Naive thymus-derived CD4-positive, alpha-beta T cell (primary cell): Measurements from ENCODE around the gene ITGA6. TPM values are rescaled to one million over a fixed set of nuclear protein-coding genes. Genes with fewer than 3 reads are reported as not detected.

Experiments
- ATAC-seq: fragments of 150-1000 bp; cut with Tn5 transposase; 2 replicates; pipeline ENCODE4 v1.10.0; 2021; ENCODE audit warnings: mild to moderate bottlenecking, moderate library complexity
- CTCF ChIA-PET: fragments of 350-600 bp; sonication (Branson Sonifier 250); formaldehyde crosslinking; loops from one replicate; lab custom pipeline; 2021; ENCODE audit warnings: antibody characterized with exemption; lab: Charles Lee
- POLR2A ChIA-PET: fragments of 350-600 bp; sonication (Branson Sonifier 250); formaldehyde crosslinking; loops from one replicate; lab custom pipeline; 2021; ENCODE audit warnings: antibody characterized with exemption, inconsistent platforms; lab: Charles Lee
- DNase-seq, 9 donors: peaks; one replicate each; pipeline versions ENCODE4 v3.0.0 to v3.0.0-alpha.2; 2020 to 2022; ENCODE audit warnings: mixed read lengths in 1 of 9
- H3K27ac ChIP-seq: one replicate; pipeline ENCODE4 v1.7.0; 2013; ENCODE audit warnings: mild to moderate bottlenecking, low read depth, low read length, moderate library complexity
- H3K27me3 ChIP-seq, 2 donors: one replicate each; pipeline ENCODE4 v1.7.0; 2013; ENCODE audit warnings: low read length in 2 of 2, mild to moderate bottlenecking in 2 of 2, moderate library complexity in 2 of 2; ENCODE audit not compliant: control insufficient read depth in 2 of 2, insufficient read depth in 2 of 2
- H3K36me3 ChIP-seq, 3 experiments: 1 replicate in 2 of 3; 2 replicates in 1 of 3; pipeline ENCODE4 v1.7.0; 2013; ENCODE audit warnings: low read length in 3 of 3, mild to moderate bottlenecking in 3 of 3, moderate library complexity in 1 of 3; ENCODE audit not compliant: insufficient read depth in 3 of 3, control insufficient read depth in 2 of 3
- H3K4me1 ChIP-seq, 2 donors: one replicate each; pipeline ENCODE4 v1.7.0; 2013; ENCODE audit warnings: low read length in 2 of 2, mild to moderate bottlenecking in 2 of 2, moderate library complexity in 1 of 2; ENCODE audit not compliant: control insufficient read depth in 2 of 2, insufficient read depth in 2 of 2
- H3K4me3 ChIP-seq: 2 replicates; pipeline ENCODE4 v1.7.0; 2013; ENCODE audit warnings: mild to moderate bottlenecking, low read length
- H3K9me3 ChIP-seq, 3 experiments: 1 replicate in 2 of 3; 2 replicates in 1 of 3; pipeline ENCODE4 v1.7.0; 2013; ENCODE audit warnings: low read length in 3 of 3; ENCODE audit not compliant: control insufficient read depth in 2 of 3
- H3K27ac Mint-ChIP-seq, 9 donors: one replicate each; pipeline ENCODE4 v1.8.0; 2020 to 2022; ENCODE audit warnings: mixed read lengths in 9 of 9, mild to moderate bottlenecking in 8 of 9, moderate library complexity in 5 of 9, inconsistent platforms in 2 of 9
- H3K27me3 Mint-ChIP-seq, 5 donors: one replicate each; pipeline ENCODE4 v1.8.0; 2021 to 2022; ENCODE audit warnings: mixed read lengths in 5 of 5, mild to moderate bottlenecking in 1 of 5
- H3K36me3 Mint-ChIP-seq, 5 donors: one replicate each; pipeline ENCODE4 v1.8.0; 2020 to 2022; ENCODE audit warnings: mixed read lengths in 5 of 5, mild to moderate bottlenecking in 3 of 5, inconsistent platforms in 1 of 5
- H3K4me1 Mint-ChIP-seq, 7 donors: one replicate each; pipeline ENCODE4 v1.8.0; 2020 to 2022; ENCODE audit warnings: mixed read lengths in 7 of 7, mild to moderate bottlenecking in 3 of 7, inconsistent platforms in 1 of 7
- H3K4me3 Mint-ChIP-seq, 10 donors: one replicate each; pipeline ENCODE4 v1.8.0; 2020 to 2022; ENCODE audit warnings: mild to moderate bottlenecking in 10 of 10, mixed read lengths in 10 of 10, moderate library complexity in 6 of 10, inconsistent platforms in 2 of 10
- H3K9me3 Mint-ChIP-seq, 11 donors: one replicate each; pipeline ENCODE4 v1.8.0; 2020 to 2022; ENCODE audit warnings: mixed read lengths in 11 of 11, mild to moderate bottlenecking in 4 of 11, inconsistent platforms in 1 of 11, moderate library complexity in 1 of 11
- intact Hi-C, 2 donors: fragments of 100-400 bp; cut with micrococcal nuclease; formaldehyde crosslinking; loops; one replicate each; pipeline ENCODE4 v1.15.1; 2023
- polyA plus RNA-seq, 2 donors: library from polyadenylated mRNA; unstranded; fragments of 300-500 nt; fragmentation: Illumina TruSeq; gene quantifications; one replicate each; pipeline ENCODE4 v1.2.3, GENCODE V29; 2021
- total RNA-seq, 6 experiments: library from RNA in 5 of 6; stranded (reverse) in 5 of 6; gene quantifications; 1 replicate in 5 of 6; 2 replicates in 1 of 6; pipeline ENCODE4 v1.2.3 and lab custom pipeline; 2021 to 2026

ITGA6 gene
- total and polyA plus RNA-seq, 7 experiments from 2014 or later: 13.1 to 179 (median 132) TPM

- ChIA-PET CTCF (interaction anchor here (0.5 to 26.6 kb wide), 6 partner anchors 9 to 1510 kb away, joined by 3 to 673 read pairs (median 4); partner anchors contain the start of gene ITGA6), POLR2A (interaction anchor here (0.9 to 33.2 kb wide), 4 partner anchors 5 to 42 kb away, joined by 3 to 862 read pairs (median 434); partner anchors contain the start of gene ITGA6)
- Histone ChIP-seq H3K36me3 (no peaks in the 10 kb centered on the region), H3K27me3 (no peaks in the 10 kb centered on the region), H3K4me3 (no peak overlapping the region), H3K27ac (peak overlapping the region; percentile 22), H3K9me3 (no peaks in the 10 kb centered on the region), H3K4me1 (peaks cover 76 to 92% of the 10 kb centered on the region in 2 donors)
- H3K4me3 Mint-ChIP-seq: peak overlapping the region in 4 of 10 donors; percentile 71 to 81 (median 75)
- DNase-seq (no peak), ATAC-seq (no peak)
- peaks cover 0 to 28% (median 0%) of the 10 kb centered on the region in 5 donors for H3K27me3 Mint-ChIP-seq
- intact Hi-C loops: loop anchor here in 1 of 2 donors (5.0 kb wide), 1 partner anchor 1278 kb away; the partner anchor contains the start of gene TLK1
- H3K4me1 Mint-ChIP-seq: peaks cover 30 to 62% (median 59%) of the 10 kb centered on the region in 7 donors
- peaks cover 0 to 2% (median 0%) of the 10 kb centered on the region in 11 donors for H3K9me3 Mint-ChIP-seq
- peaks cover 0 to 10% (median 4%) of the 10 kb centered on the region in 5 donors for H3K36me3 Mint-ChIP-seq
- H3K27ac Mint-ChIP-seq: peak overlapping the region in 5 of 9 donors; percentile 53 to 84 (median 68)
Observed at GRCh38 chr2:172439911-172440310, 12.5 kb downstream of the ITGA6 start.

GRCh38 chr2:172440795-172441194, 13.4 kb downstream of the ITGA6 start:
- peaks cover 0 to 2% (median 0%) of the 10 kb centered on the region in 11 donors for H3K9me3 Mint-ChIP-seq
- peak overlapping the region in 9 of 10 donors; percentile 45 to 95 (median 91) for H3K4me3 Mint-ChIP-seq
- H3K4me3 ChIP-seq: peak overlapping the region; percentile 7
- intact Hi-C loops: loop anchor here (1.0 to 5.0 kb wide), 3 partner anchors 12 to 1278 kb away; partner anchors contain the start of gene TLK1 (in 1 of the 2)
- H3K27me3 ChIP-seq: no peaks in the 10 kb centered on the region
- ChIA-PET POLR2A (interaction anchor here (0.6 to 33.2 kb wide), 7 partner anchors 6 to 268 kb away, joined by 3 to 862 read pairs (median 5); partner anchors contain the start of gene ITGA6), CTCF (interaction anchor here (0.7 to 26.6 kb wide), 6 partner anchors 10 to 270 kb away, joined by 3 to 673 read pairs (median 4); partner anchors contain the start of gene ITGA6)
- H3K4me1 ChIP-seq: peaks cover 69 to 87% of the 10 kb centered on the region in 2 donors
- peak in 5 of 9 donors; percentile 34 to 52 (median 46) for DNase-seq
- H3K9me3 ChIP-seq: no peaks in the 10 kb centered on the region
- peaks cover 30 to 66% (median 62%) of the 10 kb centered on the region in 7 donors for H3K4me1 Mint-ChIP-seq
- peak overlapping the region in 6 of 9 donors; percentile 48 to 95 (median 84) for H3K27ac Mint-ChIP-seq
- H3K27ac ChIP-seq: peak overlapping the region; percentile 41
- H3K27me3 Mint-ChIP-seq: peaks cover 0 to 31% (median 0%) of the 10 kb centered on the region in 5 donors
- H3K36me3 ChIP-seq: no peaks in the 10 kb centered on the region
- H3K36me3 Mint-ChIP-seq: peaks cover 0 to 10% (median 0%) of the 10 kb centered on the region in 5 donors
- peak; percentile 33 for ATAC-seq

- peaks cover 0 to 2% (median 0%) of the 10 kb centered on the region in 11 donors for H3K9me3 Mint-ChIP-seq
- peak overlapping the region; percentile 41 for H3K27ac ChIP-seq
- intact Hi-C loops: loop anchor here (1.0 to 5.0 kb wide), 4 partner anchors 8 to 1280 kb away; partner anchors contain the start of gene TLK1 (in 1 of the 2)
- peaks cover 0 to 10% (median 0%) of the 10 kb centered on the region in 5 donors for H3K36me3 Mint-ChIP-seq
- peak overlapping the region in 9 of 10 donors; percentile 59 to 95 (median 91) for H3K4me3 Mint-ChIP-seq
- ATAC-seq: peak; percentile 47
- peaks cover 33 to 79% (median 72%) of the 10 kb centered on the region in 7 donors for H3K4me1 Mint-ChIP-seq
- DNase-seq: peak in 3 of 9 donors; percentile 42 to 63 (median 46)
- H3K27me3 ChIP-seq: no peaks in the 10 kb centered on the region
- peaks cover 59 to 80% of the 10 kb centered on the region in 2 donors for H3K4me1 ChIP-seq
- CTCF ChIA-PET: interaction anchor here (0.6 to 26.6 kb wide), 4 partner anchors 10 to 21 kb away, joined by 3 to 673 read pairs (median 60); partner anchors contain the start of gene ITGA6
- H3K27me3 Mint-ChIP-seq: peaks cover 0 to 31% (median 0%) of the 10 kb centered on the region in 5 donors
- POLR2A ChIA-PET: interaction anchor here (1.1 to 33.2 kb wide), 5 partner anchors 7 to 123 kb away, joined by 3 to 862 read pairs (median 6); partner anchors contain the start of gene ITGA6
- H3K4me3 ChIP-seq: peak overlapping the region; percentile 46
- H3K9me3 ChIP-seq: no peaks in the 10 kb centered on the region
- H3K27ac Mint-ChIP-seq: peak overlapping the region in 8 of 9 donors; percentile 37 to 97 (median 90)
- H3K36me3 ChIP-seq: no peaks in the 10 kb centered on the region
Observed at GRCh38 chr2:172442072-172442895, 14.9 kb downstream of the ITGA6 start.

GRCh38 chr2:172445851-172446250, 18.5 kb downstream of the ITGA6 start:
- Mint-ChIP-seq H3K4me1 (peaks cover 47 to 90% (median 82%) of the 10 kb centered on the region in 7 donors), H3K27ac (peak overlapping the region in 7 of 9 donors; percentile 52 to 87 (median 74)), H3K36me3 (peaks cover 0 to 15% (median 8%) of the 10 kb centered on the region in 5 donors), H3K4me3 (peak overlapping the region in 8 of 10 donors; percentile 4 to 79 (median 56)), H3K27me3 (peaks cover 0 to 40% (median 0%) of the 10 kb centered on the region in 5 donors), H3K9me3 (no peaks in the 10 kb centered on the region)
- Histone ChIP-seq H3K4me3 (no peak overlapping the region), H3K4me1 (peaks cover 25 to 75% of the 10 kb centered on the region in 2 donors), H3K36me3 (no peaks in the 10 kb centered on the region), H3K9me3 (no peaks in the 10 kb centered on the region), H3K27ac (peak overlapping the region; percentile 21), H3K27me3 (no peaks in the 10 kb centered on the region)
- DNase-seq (no peak), ATAC-seq (no peak)
- POLR2A ChIA-PET: interaction anchor here (0.6 to 33.2 kb wide), 3 partner anchors 8 to 138 kb away, joined by 3 to 862 read pairs (median 862); partner anchors contain the start of gene ITGA6
- intact Hi-C loops: no loop called here
- CTCF ChIA-PET: interaction anchor here (1.1 to 26.6 kb wide), 3 partner anchors 16 to 18 kb away, joined by 3 to 673 read pairs (median 7); no protein-coding TSS in a partner anchor

- Histone ChIP-seq H3K27ac (no peak overlapping the region), H3K4me1 (peaks cover 18 to 73% of the 10 kb centered on the region in 2 donors), H3K27me3 (no peaks in the 10 kb centered on the region), H3K9me3 (no peaks in the 10 kb centered on the region), H3K4me3 (no peak overlapping the region), H3K36me3 (no peaks in the 10 kb centered on the region)
- no peaks in the 10 kb centered on the region for H3K9me3 Mint-ChIP-seq
- intact Hi-C loops: no loop called here
- peaks cover 0 to 43% (median 0%) of the 10 kb centered on the region in 5 donors for H3K27me3 Mint-ChIP-seq
- no peak for ATAC-seq
- CTCF ChIA-PET: interaction anchor here (0.6 to 26.6 kb wide), 6 partner anchors 13 to 1132 kb away, joined by 3 to 673 read pairs (median 3); partner anchors contain the start of gene ITGA6
- POLR2A ChIA-PET: interaction anchor here (28.5 to 33.2 kb wide), 2 partner anchors 7 to 12 kb away, joined by 862 read pairs; partner anchors contain the start of gene ITGA6
- H3K4me3 Mint-ChIP-seq: peak overlapping the region in 6 of 10 donors; percentile 20 to 75 (median 46)
- peaks cover 0 to 18% (median 11%) of the 10 kb centered on the region in 5 donors for H3K36me3 Mint-ChIP-seq
- H3K4me1 Mint-ChIP-seq: peaks cover 42 to 89% (median 82%) of the 10 kb centered on the region in 7 donors
- peak overlapping the region in 3 of 9 donors; percentile 18 to 86 (median 36) for H3K27ac Mint-ChIP-seq
- peak in 2 of 9 donors; percentile 28 to 36 for DNase-seq
Observed at GRCh38 chr2:172446474-172447063, 19.2 kb downstream of the ITGA6 start.
